GDM1 (cell line): Measurements from ENCODE around the gene CHID1.

Source experiments
- DNase-seq: peaks from one replicate; lab custom pipeline; 2025; lab: John Stamatoyannopoulos, UW

CHID1 gene

GRCh38 chr11:888310-889212 is 22.0 kb downstream of the CHID1 start:
- DNase-seq: no peak

- no peak for DNase-seq
Measured at GRCh38 chr11:887589-887988, 23.0 kb downstream of the CHID1 start.

GRCh38 chr11:886568-886967 is 24.0 kb downstream of the CHID1 start:
- DNase-seq: no peak

- no peak for DNase-seq
Measured at GRCh38 chr11:884578-885070, 26.0 kb downstream of the CHID1 start.

GRCh38 chr11:883527-883926 is 27.1 kb downstream of the CHID1 start:
- no peak for DNase-seq

GRCh38 chr11:882596-882995 is 28.0 kb downstream of the CHID1 start:
- no peak for DNase-seq

GRCh38 chr11:880447-880846 is 30.2 kb downstream of the CHID1 start:
- DNase-seq: no peak

- no peak for DNase-seq
Measured at GRCh38 chr11:877565-877964, 33.0 kb downstream of the CHID1 start.

GRCh38 chr11:876545-876944 is 34.1 kb downstream of the CHID1 start:
- DNase-seq: no peak

GRCh38 chr11:875769-876301 is 34.8 kb downstream of the CHID1 start:
- DNase-seq: no peak

GRCh38 chr11:875203-875602 is 35.4 kb downstream of the CHID1 start:
- DNase-seq: no peak

GRCh38 chr11:873706-874105 is 36.9 kb downstream of the CHID1 start:
- no peak for DNase-seq

- no peak for DNase-seq
Measured at GRCh38 chr11:872799-873198, 37.8 kb downstream of the CHID1 start.

- no peak for DNase-seq
Measured at GRCh38 chr11:871472-871871, 39.1 kb downstream of the CHID1 start.

- no peak for DNase-seq
Measured at GRCh38 chr11:870418-870817, 40.2 kb downstream of the CHID1 start.

GRCh38 chr11:870127-870413 is 40.5 kb downstream of the CHID1 start:
- DNase-seq: no peak

GRCh38 chr11:869399-870126 is 41.0 kb downstream of the CHID1 start:
- DNase-seq: no peak

- no peak for DNase-seq
Measured at GRCh38 chr11:868802-869201, 41.8 kb downstream of the CHID1 start.

GRCh38 chr11:868394-868793 is 42.2 kb downstream of the CHID1 start:
- DNase-seq: no peak

- DNase-seq: no peak
Measured at GRCh38 chr11:867856-868358, 42.7 kb downstream of the CHID1 start.

GRCh38 chr11:866481-866880 is 44.1 kb downstream of the CHID1 start:
- DNase-seq: no peak

GRCh38 chr11:865462-866430 is 44.9 kb downstream of the CHID1 start:
- no peak for DNase-seq
